Heart left ventricle (tissue), 16 donors: ENCODE data around the gene ARAP1. TPM values are rescaled to one million over a fixed set of nuclear protein-coding genes. Genes with fewer than 3 reads are reported as not detected.
A peak's percentile ranks its signal among the peaks of the same experiment; 100 is the strongest.

Experiments used
- ATAC-seq, 4 donors: fragments of 200-7000 bp; cut with Tn5 transposase; one replicate each; pipeline ENCODE4 v1.9.1; 2020 to 2022; ENCODE audit warnings: moderate library complexity in 4 of 4, mild to moderate bottlenecking in 3 of 4, moderate number of reproducible peaks in 1 of 4
- DNase-seq, 5 donors: peaks; one replicate each; pipeline ENCODE4 v3.0.0-alpha.2; 2020
- H3K27ac ChIP-seq, 12 donors: fragments of 200-600 bp; sonication (generic) in 4 of 12; one replicate each; pipeline versions ENCODE4 v1.5.0 to v1.8.0; 2016 to 2022; ENCODE audit warnings: mild to moderate bottlenecking in 2 of 12
- H3K27me3 ChIP-seq, 9 donors: fragments of 200-600 bp; sonication (generic) in 2 of 9; one replicate each; pipeline versions ENCODE4 v1.5.1 to v1.8.0; 2016 to 2022; ENCODE audit warnings: mild to moderate bottlenecking in 3 of 9
- H3K36me3 ChIP-seq, 9 donors: fragments of 200-600 bp; sonication (generic) in 2 of 9; one replicate each; pipeline versions ENCODE4 v1.5.0 to v1.8.0; 2018 to 2022; ENCODE audit warnings: mild to moderate bottlenecking in 2 of 9
- H3K4me1 ChIP-seq, 12 donors: fragments of 200-600 bp; sonication (generic) in 4 of 12; one replicate each; pipeline versions ENCODE4 v1.5.0 to v1.8.0; 2016 to 2022; ENCODE audit warnings: mild to moderate bottlenecking in 3 of 12
- H3K4me3 ChIP-seq, 12 donors: fragments of 200-600 bp; sonication (generic) in 4 of 12; one replicate each; pipeline versions ENCODE4 v1.5.0 to v1.8.0; 2017 to 2022; ENCODE audit warnings: mild to moderate bottlenecking in 9 of 12, moderate library complexity in 4 of 12
- H3K9me3 ChIP-seq, 12 donors: fragments of 200-600 bp; sonication (generic) in 4 of 12; one replicate each; pipeline versions ENCODE4 v1.5.0 to v1.8.0; 2016 to 2022; ENCODE audit warnings: mild to moderate bottlenecking in 1 of 12
- POLR2A ChIP-seq, 2 donors: fragments of 450-650 bp; IDR thresholded peaks; one replicate each; pipeline ENCODE4 v1.6.1; 2017; ENCODE audit warnings: antibody characterized with exemption in 2 of 2, mild to moderate bottlenecking in 2 of 2, moderate library complexity in 2 of 2
- WGBS, 4 donors: extraction: QIAGEN DNeasy Blood & Tissue Kit in 2 of 4; methylation state at CpG; one replicate each; pipeline versions ENCODE4 v1.1.5 to v1.1.7; 2013 to 2018; 5-methylcytosine and 5-hydroxymethylcytosine counted together
- intact Hi-C, 10 donors: fragments of 100-400 bp; cut with DNase I; formaldehyde crosslinking; loops; one replicate each; pipeline versions ENCODE4 v1.11.1 to v1.14.2; 2022
- polyA plus RNA-seq, 2 donors: library from polyadenylated mRNA; stranded (reverse); fragments of 200-250 nt; gene quantifications; one replicate each; pipeline ENCODE4 v1.2.3, GENCODE V29; 2013
- total RNA-seq, 9 donors: library from RNA; depleted of rRNA in 2 of 9; stranded (reverse); fragments of >200 nt in 2 of 9; fragmentation: NEBNext Ultra II Directional in 3 of 9; extraction: Animal tissue kit (Norgen Biotek cat#: 25700) in 3 of 9; gene quantifications; one replicate each; pipeline versions ENCODE4 v1.1.0 to v1.2.4, GENCODE V29; 2016 to 2023
- TF ChIP-seq, protein P1 (sequence below), 12 donors: fragments of 200-600 bp; sonication (generic) in 4 of 12; IDR thresholded peaks; one replicate each; pipeline versions ENCODE4 v1.5.0 to v1.8.0; 2018 to 2022; ENCODE audit warnings: antibody characterized with exemption in 12 of 12, mild to moderate bottlenecking in 5 of 12
- donor health status: ischemic (EF 13 %, LVEDD 7.1; RV severe dilation, severe dysfunction).
- donor health status: healthy with polysubstance abuse.
- donor health status: DM: no; HTN: yes; CAD: no.
- donor health status: DM: no; HTN: no; CAD: no.
- donor health status: ischemic (EF 25% LVEDD 6.9; RV normal size, moderate dysfunction).
- donor health status: ischemic (EF 25% LVEDD 5.7; RV mildly dilated, moderate dysfunction).
- donor health status: healthy.
- donor health status: DM: yes; HTN: yes; CAD: no.
- donor health status: ischemic (EF 35%, LVEDD 5.7; RV mildly dilated, moderate dysfunction).
- donor health status: nonischemic (EF 11% LVEDD 7.7; RV severe dilation, severe dysfunction).
- donor health status: DM: yes; HTN: yes; CAD: no.
- donor health status: PGD.
- donor health status: ischemic (EF 29% LVEDD 5.4; RV normal size, mild dysfunction).
- donor health status: nonischemic (EF 23%, LVEDD 6.1; RV moderate dilation, normal function).

Gene ARAP1
- total and polyA plus RNA-seq, 11 donors, result 35.4 to 116 (median 43.6) TPM

GRCh38 chr11:72742513-72743320 lies 9.5 kb downstream of the ARAP1 start:
- WGBS, 4 donors, result 85 to 92% (median 89%) methylated on average over 7 of the region's 7 CpGs
- H3K27me3 ChIP-seq, result no peaks in the 10 kb centered on the region
- TF ChIP-seq POLR2A (IDR thresholded peaks at IDR 0.05), result no peak
- TF ChIP-seq, protein P1, sequence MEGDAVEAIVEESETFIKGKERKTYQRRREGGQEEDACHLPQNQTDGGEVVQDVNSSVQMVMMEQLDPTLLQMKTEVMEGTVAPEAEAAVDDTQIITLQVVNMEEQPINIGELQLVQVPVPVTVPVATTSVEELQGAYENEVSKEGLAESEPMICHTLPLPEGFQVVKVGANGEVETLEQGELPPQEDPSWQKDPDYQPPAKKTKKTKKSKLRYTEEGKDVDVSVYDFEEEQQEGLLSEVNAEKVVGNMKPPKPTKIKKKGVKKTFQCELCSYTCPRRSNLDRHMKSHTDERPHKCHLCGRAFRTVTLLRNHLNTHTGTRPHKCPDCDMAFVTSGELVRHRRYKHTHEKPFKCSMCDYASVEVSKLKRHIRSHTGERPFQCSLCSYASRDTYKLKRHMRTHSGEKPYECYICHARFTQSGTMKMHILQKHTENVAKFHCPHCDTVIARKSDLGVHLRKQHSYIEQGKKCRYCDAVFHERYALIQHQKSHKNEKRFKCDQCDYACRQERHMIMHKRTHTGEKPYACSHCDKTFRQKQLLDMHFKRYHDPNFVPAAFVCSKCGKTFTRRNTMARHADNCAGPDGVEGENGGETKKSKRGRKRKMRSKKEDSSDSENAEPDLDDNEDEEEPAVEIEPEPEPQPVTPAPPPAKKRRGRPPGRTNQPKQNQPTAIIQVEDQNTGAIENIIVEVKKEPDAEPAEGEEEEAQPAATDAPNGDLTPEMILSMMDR (IDR thresholded peaks at IDR 0.05), result no peak
- intact Hi-C loops, result loop anchor here in 2 of 10 donors (5.0 kb wide), 2 partner anchors 40 to 430 kb away; no protein-coding TSS in a partner anchor
- H3K9me3 ChIP-seq, result no peaks in the 10 kb centered on the region
- H3K4me3 ChIP-seq, result no peak overlapping the region
- peak in 2 of 5 donors; percentile 11 to 26 for DNase-seq
- no peak for ATAC-seq
- no peaks in the 10 kb centered on the region for H3K36me3 ChIP-seq
- peaks cover 0 to 71% (median 17%) of the 10 kb centered on the region in 12 donors for H3K4me1 ChIP-seq
- H3K27ac ChIP-seq, result no peak overlapping the region

DNA sequence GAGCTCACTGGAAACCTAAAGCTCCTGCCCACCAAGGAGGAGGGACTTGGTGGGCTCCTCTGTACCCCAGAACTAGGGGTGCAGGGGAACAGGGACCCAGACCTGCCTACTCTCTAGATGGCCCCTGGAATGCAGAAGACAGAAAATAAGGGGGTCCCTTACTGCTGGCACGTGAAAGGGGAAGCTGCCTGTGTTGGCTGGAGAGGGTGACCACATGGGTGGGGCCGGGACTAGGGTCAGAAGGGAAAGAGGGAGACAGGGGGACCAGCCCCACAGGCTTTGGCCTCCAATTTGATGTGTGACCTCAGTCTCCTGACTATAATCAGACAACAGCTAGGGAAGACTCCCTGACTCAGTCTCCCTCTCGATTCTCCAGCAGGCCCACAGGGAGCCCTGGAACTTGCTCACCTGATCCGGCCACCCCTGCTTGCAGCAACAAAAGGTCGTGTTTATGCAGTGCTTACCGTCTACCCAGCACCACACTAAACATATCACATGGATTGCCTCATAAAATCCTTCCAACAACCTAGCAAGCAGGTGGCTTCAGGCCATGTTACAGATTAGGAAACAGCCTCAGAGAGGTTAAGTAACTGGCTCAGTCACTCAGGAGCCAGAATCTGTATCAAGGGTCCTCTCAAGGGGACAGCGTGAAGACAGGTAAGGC lies 10.2 kb downstream of the ARAP1 start:
- H3K4me1 ChIP-seq, result peaks cover 0 to 78% (median 17%) of the 10 kb centered on the region in 12 donors
- no peak overlapping the region for H3K4me3 ChIP-seq
- ATAC-seq (peak in 1 of 4 donors; percentile 18), DNase-seq (peak in 3 of 5 donors; percentile 31 to 61 (median 42))
- intact Hi-C loops, result loop anchor here in 2 of 10 donors (5.0 kb wide), 2 partner anchors 40 to 430 kb away; no protein-coding TSS in a partner anchor
- TF ChIP-seq, protein P1 (IDR thresholded peaks at IDR 0.05), result no peak
- TF ChIP-seq POLR2A (IDR thresholded peaks at IDR 0.05), result no peak
- WGBS, 4 donors, result 67 to 74% (median 70%) methylated on average over 7 of the region's 7 CpGs
- no peaks in the 10 kb centered on the region for H3K27me3 ChIP-seq
- no peaks in the 10 kb centered on the region for H3K36me3 ChIP-seq
- H3K9me3 ChIP-seq, result no peaks in the 10 kb centered on the region
- H3K27ac ChIP-seq, result peak overlapping the region in 3 of 12 donors; percentile 28 to 93 (median 29)

- Histone ChIP-seq H3K9me3 (no peaks in the 10 kb centered on the region), H3K27ac (peak overlapping the region in 3 of 12 donors; percentile 28 to 93 (median 29)), H3K27me3 (no peaks in the 10 kb centered on the region), H3K4me1 (peaks cover 0 to 84% (median 20%) of the 10 kb centered on the region in 12 donors), H3K4me3 (no peak overlapping the region), H3K36me3 (no peaks in the 10 kb centered on the region)
- intact Hi-C loops, result loop anchor here in 2 of 10 donors (5.0 kb wide), 2 partner anchors 41 to 431 kb away; no protein-coding TSS in a partner anchor
- ATAC-seq (peak in 3 of 4 donors; percentile 8 to 44 (median 22)), DNase-seq (peak in 2 of 5 donors; percentile 65 to 73)
- no peak for TF ChIP-seq POLR2A (IDR thresholded peaks at IDR 0.05)
- TF ChIP-seq, protein P1 (IDR thresholded peaks at IDR 0.05), result no peak
- 48 to 73% (median 67%) methylated on average over 6 to 8 of the region's 8 CpGs for WGBS, 4 donors
These were observed 10.8 kb downstream of the ARAP1 start for GRCh38 chr11:72741429-72741833.
